Stimulated activated CD4-positive, alpha-beta T cell treated with anti-CD3 and anti-CD28 coated beads, TNF-alpha, amount 100 ng/mL, for 48 hours (primary cell): ENCODE measurements around the gene SMG1.
"Not testable (repeated sequence)": the region's sequence is repeated elsewhere in the genome, so short reads cannot be mapped to it uniquely, and the experiment has no call there.

Experiments used
- DNase-seq, 3 donors: peaks; one replicate each; pipeline ENCODE4 v3.0.0-alpha.2; 2020; ENCODE audit warnings: low read depth in 3 of 3

Gene SMG1

GRCh38 chr16:18762713-18763112 is 163.5 kb downstream of the SMG1 start:
- DNase-seq = not testable (repeated sequence)

DNA sequence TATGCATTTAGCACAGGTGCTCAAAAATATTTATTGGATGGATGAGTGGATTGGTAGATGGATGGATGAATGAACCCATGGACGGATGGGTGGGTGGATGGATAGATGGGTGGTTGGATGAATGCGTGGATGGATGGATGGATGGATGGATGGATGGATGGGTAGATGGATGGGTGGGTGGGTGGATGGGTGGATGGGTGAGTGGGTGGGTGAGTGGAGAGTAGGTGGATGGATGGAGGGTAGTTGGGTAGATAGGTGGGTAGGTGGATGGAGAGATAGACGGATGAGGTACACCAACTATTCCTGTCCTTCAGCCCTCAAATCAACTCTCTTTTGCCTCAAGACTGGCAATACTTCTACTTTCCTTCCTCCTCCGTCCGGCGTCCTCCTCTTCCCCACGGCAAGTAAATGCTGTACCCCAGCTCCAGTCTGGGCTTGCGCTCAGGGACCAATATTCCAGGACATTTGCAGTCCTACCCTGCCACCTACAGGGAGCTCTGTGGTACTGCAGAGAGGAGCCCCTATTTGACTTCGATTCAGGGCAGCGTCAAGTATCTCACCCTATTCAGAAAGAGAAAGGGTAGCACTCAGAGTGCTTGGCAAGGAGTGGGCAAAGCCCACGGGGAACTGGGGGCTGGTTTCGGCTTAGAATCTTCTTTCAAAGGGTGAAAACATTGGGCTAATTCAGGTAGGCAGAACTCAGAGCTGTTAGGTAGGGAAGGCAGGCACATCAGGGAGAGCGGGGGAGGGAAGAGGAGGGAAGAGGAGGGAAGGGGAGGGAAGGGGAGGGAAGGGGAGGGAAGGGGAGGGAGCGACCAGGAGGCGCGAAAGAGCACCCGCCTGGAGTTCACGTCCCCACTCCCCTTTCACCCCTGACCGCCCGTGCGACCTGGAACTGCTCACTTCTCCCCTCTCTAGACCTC is 166.3 kb downstream of the SMG1 start:
- DNase-seq = peak in 1 of 3 donors; percentile 24

DNA sequence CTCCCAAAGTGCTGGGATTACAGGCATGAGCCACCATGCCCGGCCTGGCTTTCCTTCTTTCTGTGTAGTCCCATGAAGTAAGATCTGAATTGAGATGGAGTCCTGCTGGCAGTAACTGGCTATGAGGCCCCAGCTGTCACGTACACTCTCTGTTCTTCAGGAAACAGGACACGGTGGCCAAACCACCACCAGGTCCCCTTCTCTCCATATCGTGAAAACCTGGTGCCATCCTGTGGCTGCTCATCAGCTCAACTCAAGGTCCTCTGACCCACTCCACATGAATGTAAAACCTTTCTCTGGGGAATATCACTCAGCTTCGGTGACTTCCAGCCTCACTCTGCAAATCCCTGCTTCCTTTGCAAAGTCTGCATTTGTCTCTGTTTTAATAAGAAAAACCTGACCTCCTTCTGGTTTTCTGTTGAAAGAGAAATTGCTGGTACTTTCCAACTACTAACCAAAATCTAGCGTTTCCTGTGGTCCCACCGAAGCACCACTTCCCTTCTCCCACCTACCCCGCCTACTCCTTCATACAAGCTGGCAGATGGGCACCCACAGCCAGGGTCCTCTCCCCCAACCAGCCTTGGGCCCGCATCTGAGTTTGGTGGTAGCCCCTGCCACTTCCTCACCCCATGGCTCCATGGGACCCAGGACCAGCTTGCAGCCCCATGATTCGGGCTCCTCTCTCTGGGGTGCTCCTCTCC is 168.1 kb downstream of the SMG1 start:
- DNase-seq = not testable (repeated sequence)

DNA sequence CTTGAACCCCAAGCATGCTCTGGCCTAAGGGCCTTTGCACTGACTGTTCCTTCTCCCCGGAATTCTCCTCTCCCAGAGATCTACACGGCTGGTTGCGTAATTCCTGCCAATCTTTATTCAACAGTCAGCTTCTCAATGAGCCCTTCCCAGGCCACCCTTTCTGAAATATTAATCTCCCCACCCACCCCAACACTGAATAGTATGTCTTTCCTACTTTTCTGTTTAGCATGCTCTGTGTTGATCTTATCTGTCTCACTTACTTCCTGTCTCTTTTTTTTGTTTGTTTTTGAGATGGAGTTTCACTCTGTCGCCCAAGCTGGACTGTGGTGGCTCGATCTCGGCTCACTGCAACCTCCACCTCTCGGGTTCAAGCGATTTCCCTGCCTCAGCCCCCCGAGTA is 169.6 kb downstream of the SMG1 start:
- not testable (repeated sequence) for DNase-seq
